PC-3 (cell line): ENCODE results near the gene ZNF740.

Experiments used
- EZH2 ChIP-seq: fragments of 300-600 bp; sonication (generic); IDR thresholded peaks from one replicate; pipeline ENCODE4 v1.6.1; 2017; ENCODE audit warnings: antibody characterized with exemption, mild to moderate bottlenecking, low read length; ENCODE audit not compliant: unreplicated experiment
- EZH2phosphoT487 ChIP-seq: fragments of 300-600 bp; sonication (generic); IDR thresholded peaks from 2 replicates; pipeline ENCODE4 v1.6.1; 2018; ENCODE audit warnings: mild to moderate bottlenecking, antibody characterized with exemption, low read length, borderline replicate concordance
- TF ChIP-seq, protein P1 (sequence below): fragments of 300-600 bp; sonication (generic); conservative IDR thresholded peaks from 2 replicates; pipeline ENCODE4 v1.5.1; 2017; ENCODE audit warnings: antibody characterized with exemption, low read depth, mild to moderate bottlenecking, low read length

DNA sequence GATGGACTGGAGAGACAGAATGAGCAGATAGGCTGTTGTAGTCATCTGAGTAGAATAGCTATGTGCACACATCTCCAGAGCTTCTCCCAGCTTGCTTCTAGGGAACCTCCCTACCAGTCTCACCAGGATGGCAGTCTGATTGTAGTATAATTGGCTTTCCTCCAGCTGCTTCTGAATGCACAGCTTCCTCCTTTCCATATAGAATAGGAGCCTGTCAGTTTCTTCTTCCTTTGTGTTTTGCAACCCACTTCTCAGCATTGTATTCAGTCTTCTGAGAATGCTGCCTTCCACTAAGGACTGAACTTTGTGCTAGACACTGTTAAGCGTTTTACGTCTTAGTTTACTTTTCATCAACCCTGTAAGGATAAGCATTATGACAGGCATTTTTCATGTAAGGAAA, 2.4 kb downstream of the ZNF740 start:
- TF ChIP-seq, protein P1, sequence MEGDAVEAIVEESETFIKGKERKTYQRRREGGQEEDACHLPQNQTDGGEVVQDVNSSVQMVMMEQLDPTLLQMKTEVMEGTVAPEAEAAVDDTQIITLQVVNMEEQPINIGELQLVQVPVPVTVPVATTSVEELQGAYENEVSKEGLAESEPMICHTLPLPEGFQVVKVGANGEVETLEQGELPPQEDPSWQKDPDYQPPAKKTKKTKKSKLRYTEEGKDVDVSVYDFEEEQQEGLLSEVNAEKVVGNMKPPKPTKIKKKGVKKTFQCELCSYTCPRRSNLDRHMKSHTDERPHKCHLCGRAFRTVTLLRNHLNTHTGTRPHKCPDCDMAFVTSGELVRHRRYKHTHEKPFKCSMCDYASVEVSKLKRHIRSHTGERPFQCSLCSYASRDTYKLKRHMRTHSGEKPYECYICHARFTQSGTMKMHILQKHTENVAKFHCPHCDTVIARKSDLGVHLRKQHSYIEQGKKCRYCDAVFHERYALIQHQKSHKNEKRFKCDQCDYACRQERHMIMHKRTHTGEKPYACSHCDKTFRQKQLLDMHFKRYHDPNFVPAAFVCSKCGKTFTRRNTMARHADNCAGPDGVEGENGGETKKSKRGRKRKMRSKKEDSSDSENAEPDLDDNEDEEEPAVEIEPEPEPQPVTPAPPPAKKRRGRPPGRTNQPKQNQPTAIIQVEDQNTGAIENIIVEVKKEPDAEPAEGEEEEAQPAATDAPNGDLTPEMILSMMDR: no peak
- TF ChIP-seq EZH2 (no peak), EZH2phosphoT487 (no peak)
